NK-92 treated with Interleukin-12 subunit alpha and Interleukin-12 subunit beta, amount 100 ng/mL, for 24 hours (cell line): ENCODE data around the gene PKP4.

Source experiments
- DNase-seq: peaks from one replicate; lab custom pipeline; 2025; lab: John Stamatoyannopoulos, UW

Gene PKP4

GRCh38 chr2:158600155-158600802 lies 143.5 kb downstream of the PKP4 start:
- DNase-seq: no peak

DNA sequence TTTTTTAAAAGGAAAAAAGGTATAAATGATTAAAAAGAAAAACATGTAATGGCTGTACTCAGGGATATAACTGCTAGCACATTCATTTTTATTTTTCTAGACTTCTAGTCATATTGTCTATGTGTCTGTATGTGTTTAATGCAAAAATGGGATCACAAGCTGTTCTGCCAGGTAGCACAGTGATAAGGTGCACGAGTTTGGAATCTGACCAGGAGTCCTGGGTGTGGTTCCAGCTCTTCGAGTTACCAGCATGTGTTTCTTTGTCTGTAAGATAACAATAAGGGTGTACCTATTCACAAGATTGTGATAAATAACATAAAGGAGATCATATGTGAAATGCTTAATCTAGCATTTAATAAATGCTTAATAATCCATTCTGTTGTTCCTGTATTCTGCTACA lies 145.3 kb downstream of the PKP4 start:
- no peak for DNase-seq

- no peak for DNase-seq
Observed at GRCh38 chr2:158603205-158603604, 146.5 kb downstream of the PKP4 start.

DNA sequence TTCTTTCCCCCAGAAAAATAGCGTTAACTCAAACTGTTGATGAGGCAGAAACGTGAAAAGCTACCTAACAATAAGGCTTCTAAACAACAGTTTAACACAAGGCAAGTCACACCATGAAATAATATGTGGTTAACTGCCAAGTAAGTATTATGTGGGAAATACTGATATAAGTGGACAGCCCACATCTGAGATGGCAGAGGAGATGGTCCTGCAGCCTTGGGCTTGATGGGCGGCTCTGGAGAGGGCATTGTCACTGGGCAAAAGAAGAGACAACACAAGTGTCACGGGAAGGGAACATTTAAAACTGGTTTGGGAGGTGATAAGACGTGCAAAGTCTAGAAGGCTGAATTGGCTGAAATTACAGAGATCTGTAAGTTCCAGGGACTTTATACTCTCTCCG lies 147.2 kb downstream of the PKP4 start:
- no peak for DNase-seq

DNA sequence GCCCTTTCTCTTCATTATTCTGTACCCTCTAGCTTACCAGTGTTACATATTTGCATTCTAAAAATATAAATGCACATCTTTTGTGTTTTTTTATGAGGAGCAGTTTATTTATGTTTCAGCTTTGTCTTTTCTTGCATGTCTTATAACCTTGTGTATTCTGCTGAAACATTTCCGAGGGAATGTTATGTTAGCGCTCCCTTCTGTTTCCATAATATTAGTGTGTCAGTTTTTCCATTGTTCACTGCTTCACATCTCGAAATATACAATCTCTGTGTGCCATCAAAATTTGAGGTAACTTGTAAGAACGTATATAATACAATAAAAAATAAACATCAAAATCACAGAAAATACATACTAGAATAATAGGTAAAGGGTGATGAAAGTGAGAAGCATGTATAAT lies 153.3 kb downstream of the PKP4 start:
- no peak for DNase-seq

DNA sequence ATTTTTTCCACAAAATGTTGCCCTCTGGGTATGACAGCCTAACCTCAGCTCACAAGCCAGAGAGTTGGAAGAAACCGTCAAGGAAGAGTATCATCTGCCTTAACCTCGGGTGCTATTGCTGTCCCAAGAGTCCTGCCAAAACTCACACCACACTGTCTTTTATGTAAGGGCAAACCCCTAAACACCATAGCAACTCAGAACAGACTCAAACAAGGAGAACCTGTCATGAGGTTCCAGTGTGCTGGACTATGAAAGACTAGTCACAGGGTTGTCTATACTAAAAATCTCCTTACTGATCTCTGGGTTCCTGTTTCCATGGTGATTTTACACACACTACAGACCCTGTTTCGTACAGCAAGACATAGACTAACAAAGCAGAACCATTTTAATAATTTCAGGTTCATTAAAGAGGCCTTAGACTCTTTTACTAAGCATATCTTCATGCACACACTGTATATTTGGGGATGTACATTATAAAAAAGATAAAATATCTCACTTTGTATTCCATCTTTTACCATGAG lies 159.8 kb downstream of the PKP4 start:
- DNase-seq: no peak

DNA sequence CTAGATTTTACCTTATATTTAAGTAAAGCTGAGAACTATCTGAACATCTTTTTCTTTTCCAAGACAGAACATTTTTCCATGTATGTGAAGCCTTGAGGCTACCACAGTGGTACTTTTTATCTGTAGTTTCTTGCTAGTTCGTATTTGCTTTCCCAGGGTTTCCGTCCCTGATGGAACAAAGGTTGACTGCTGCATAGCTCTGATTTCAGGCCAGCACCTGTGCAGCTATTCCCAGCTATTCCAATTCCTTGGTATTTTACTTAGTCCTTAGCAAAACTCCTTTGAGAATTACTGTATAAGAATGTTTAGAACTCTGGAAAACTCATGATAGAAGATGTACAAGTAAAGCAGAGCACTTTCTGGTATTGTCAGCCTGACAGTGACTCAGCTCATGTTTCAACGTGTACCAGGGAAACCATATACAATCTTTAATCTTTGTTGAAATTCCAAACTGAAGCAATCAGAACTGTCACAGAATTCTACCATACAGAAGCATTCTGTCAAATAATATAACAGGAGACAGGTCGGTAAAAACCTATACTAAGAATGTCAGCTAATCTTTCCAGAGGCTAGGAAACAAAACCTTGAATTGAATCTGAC lies 162.2 kb downstream of the PKP4 start:
- no peak for DNase-seq

DNA sequence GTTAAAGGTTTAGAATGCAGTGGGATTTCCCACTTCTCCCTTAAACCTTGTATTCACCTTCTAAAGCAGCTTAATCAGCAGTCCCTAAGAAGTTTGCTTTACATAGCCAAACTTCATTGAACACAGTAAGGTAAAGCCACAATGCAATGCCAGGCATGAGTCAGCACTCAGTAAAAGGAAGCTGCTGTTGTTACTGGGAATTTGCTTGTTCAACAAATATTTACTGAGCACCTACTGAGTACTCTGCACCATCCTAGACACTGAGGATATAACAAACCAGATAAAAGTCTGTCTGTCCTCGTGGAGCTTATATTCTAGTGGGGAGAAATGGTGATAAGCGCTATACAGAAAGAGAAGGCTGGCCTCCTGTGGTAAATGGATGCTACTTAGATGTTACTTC lies 162.7 kb downstream of the PKP4 start:
- DNase-seq: no peak

GRCh38 chr2:158620656-158621055 lies 163.9 kb downstream of the PKP4 start:
- DNase-seq: no peak

GRCh38 chr2:158624071-158624667 lies 167.4 kb downstream of the PKP4 start:
- no peak for DNase-seq

GRCh38 chr2:158624961-158625360 lies 168.2 kb downstream of the PKP4 start:
- DNase-seq: no peak

GRCh38 chr2:158629116-158629515 lies 172.4 kb downstream of the PKP4 start:
- DNase-seq: no peak

- DNase-seq: no peak
Observed at GRCh38 chr2:158633261-158633660, 176.5 kb downstream of the PKP4 start.

GRCh38 chr2:158634627-158635026 lies 177.9 kb downstream of the PKP4 start:
- DNase-seq: no peak

DNA sequence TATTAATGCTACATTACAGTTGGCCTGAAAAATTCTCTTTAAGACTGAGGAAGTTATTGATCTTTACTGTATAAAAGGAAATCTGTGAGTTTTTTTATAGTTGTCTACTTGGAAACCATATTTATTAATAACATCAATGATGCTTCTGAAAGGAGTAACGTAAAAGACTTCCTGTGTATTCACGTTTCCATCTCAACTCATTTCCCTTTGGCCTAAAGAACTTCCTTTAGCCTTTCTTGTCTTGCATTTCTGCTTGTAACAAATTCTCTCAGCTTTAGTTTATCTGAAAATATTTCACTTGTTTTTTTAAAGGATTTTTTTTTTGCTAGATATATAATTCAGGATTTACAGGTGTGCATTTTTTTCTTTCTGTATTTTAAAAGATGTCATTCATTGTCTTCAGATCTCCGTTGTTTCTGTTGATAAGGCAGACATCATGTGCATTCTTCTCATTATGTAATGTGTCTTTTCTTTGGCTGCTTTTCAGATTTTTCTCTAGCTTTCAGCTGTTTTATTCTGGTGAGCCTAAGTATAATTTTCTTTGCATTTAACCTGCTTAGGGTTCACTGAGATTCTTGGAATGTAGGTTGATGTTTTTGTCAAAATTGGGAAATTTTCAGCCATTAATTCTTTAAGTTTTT lies 179.3 kb downstream of the PKP4 start:
- no peak for DNase-seq

DNA sequence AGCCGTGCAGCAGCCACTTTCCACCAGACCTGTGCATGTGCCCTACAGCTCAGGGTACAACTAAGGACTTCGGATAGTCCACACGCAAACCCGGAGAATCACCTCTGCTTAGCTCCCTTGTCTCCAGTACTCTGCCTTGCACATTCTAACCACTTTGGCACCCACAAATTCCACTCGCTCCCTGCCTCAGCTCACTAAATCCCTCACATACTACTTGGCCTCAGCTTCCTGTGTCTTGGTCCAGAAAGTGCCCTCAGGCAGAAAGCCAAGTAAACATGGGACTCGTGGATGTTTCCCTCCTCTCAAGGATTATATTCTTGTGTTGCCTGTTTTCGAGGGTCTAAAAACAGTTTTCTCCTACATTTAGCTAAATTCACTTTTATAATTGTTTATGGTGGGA lies 180.6 kb downstream of the PKP4 start:
- DNase-seq: no peak

DNA sequence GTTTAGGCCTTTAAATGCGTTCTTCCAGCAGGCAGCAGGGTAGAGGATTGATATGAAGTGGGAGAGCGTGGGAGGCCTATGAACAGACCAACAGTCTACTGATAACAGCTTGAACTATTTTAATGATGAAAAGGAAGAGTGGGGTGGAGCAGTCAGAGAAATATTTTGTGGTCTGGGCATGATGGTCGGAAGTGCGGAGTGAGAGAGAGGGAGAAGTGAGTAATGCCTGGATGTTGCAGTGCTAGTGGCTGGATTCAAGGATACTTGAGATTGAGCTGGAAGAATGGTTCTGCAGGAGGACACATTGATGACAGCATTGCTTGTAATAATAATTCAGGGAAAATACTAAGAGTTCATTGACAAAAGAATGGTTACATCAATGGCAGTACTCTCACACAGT lies 187.4 kb downstream of the PKP4 start:
- no peak for DNase-seq

GRCh38 chr2:158645299-158645698 lies 188.5 kb downstream of the PKP4 start:
- DNase-seq: no peak

GRCh38 chr2:158647436-158648231 lies 190.9 kb downstream of the PKP4 start:
- no peak for DNase-seq

GRCh38 chr2:158649846-158650245 lies 193.1 kb downstream of the PKP4 start:
- DNase-seq: no peak

- no peak for DNase-seq
Observed at GRCh38 chr2:158650646-158651357, 194.1 kb downstream of the PKP4 start.
